Breast epithelium (tissue), 3 donors: ENCODE measurements around the gene KCND3.

Experiments
- POLR2A ChIP-seq: fragments of 450-650 bp; IDR thresholded peaks from one replicate; pipeline ENCODE4 v1.6.1; 2016; ENCODE audit warnings: antibody characterized with exemption, mild to moderate bottlenecking, moderate library complexity
- POLR2AphosphoS5 ChIP-seq, 3 donors: sonication (generic); formaldehyde crosslinking; IDR thresholded peaks; one replicate each; pipeline ENCODE4 v1.6.1; 2017; ENCODE audit warnings: antibody characterized with exemption in 3 of 3
- TF ChIP-seq, protein P1 (sequence below), 3 donors: fragments of 450-650 bp; IDR thresholded peaks; one replicate each; pipeline ENCODE4 v1.5.1; 2016 to 2017; ENCODE audit warnings: antibody characterized with exemption in 3 of 3, mild to moderate bottlenecking in 3 of 3, moderate library complexity in 3 of 3

- TF ChIP-seq, protein P1, sequence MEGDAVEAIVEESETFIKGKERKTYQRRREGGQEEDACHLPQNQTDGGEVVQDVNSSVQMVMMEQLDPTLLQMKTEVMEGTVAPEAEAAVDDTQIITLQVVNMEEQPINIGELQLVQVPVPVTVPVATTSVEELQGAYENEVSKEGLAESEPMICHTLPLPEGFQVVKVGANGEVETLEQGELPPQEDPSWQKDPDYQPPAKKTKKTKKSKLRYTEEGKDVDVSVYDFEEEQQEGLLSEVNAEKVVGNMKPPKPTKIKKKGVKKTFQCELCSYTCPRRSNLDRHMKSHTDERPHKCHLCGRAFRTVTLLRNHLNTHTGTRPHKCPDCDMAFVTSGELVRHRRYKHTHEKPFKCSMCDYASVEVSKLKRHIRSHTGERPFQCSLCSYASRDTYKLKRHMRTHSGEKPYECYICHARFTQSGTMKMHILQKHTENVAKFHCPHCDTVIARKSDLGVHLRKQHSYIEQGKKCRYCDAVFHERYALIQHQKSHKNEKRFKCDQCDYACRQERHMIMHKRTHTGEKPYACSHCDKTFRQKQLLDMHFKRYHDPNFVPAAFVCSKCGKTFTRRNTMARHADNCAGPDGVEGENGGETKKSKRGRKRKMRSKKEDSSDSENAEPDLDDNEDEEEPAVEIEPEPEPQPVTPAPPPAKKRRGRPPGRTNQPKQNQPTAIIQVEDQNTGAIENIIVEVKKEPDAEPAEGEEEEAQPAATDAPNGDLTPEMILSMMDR (IDR thresholded peaks at IDR 0.05) = no peak
- TF ChIP-seq POLR2A (no peak), POLR2AphosphoS5 (IDR thresholded peaks at IDR 0.05) (no peak)
These were observed 8.4 kb downstream of the KCND3 start for GRCh38 chr1:111981090-111981489.
